Hepatocyte (in vitro differentiated cells): ENCODE results near the gene EYS. TPM values are rescaled to one million over a fixed set of nuclear protein-coding genes. Genes with fewer than 3 reads are reported as not detected.

Experiments used
- DNase-seq: peaks from one replicate; pipeline ENCODE4 v3.0.0-alpha.2; 2016; ENCODE audit warnings: low spot score
- H2AFZ ChIP-seq: fragments of 200-600 bp; sonication (generic); 2 replicates; pipeline ENCODE4 v1.6.0; 2016; ENCODE audit warnings: antibody characterized with exemption, mild to moderate bottlenecking
- H3K27ac ChIP-seq: fragments of 200-600 bp; sonication (generic); 2 replicates; pipeline ENCODE4 v1.5.1; 2016; ENCODE audit warnings: mild to moderate bottlenecking
- H3K27me3 ChIP-seq: fragments of 200-600 bp; sonication (generic); 2 replicates; pipeline ENCODE4 v1.6.1; 2016
- H3K36me3 ChIP-seq: fragments of 200-600 bp; sonication (generic); replicated peaks from 2 replicates; pipeline ENCODE4 v1.5.1; 2016; ENCODE audit warnings: low read depth; ENCODE audit not compliant: insufficient read depth
- H3K4me1 ChIP-seq: fragments of 200-600 bp; sonication (generic); 2 replicates; pipeline ENCODE4 v1.5.1; 2016; ENCODE audit warnings: mild to moderate bottlenecking, moderate library complexity; ENCODE audit not compliant: insufficient read depth
- H3K4me2 ChIP-seq: fragments of 200-600 bp; sonication (generic); 2 replicates; pipeline ENCODE4 v1.6.0; 2016
- H3K4me3 ChIP-seq: fragments of 200-600 bp; sonication (generic); 2 replicates; pipeline ENCODE4 v1.5.1; 2016; ENCODE audit warnings: mild to moderate bottlenecking
- H3K79me2 ChIP-seq: fragments of 200-600 bp; sonication (generic); 2 replicates; pipeline ENCODE4 v1.6.0; 2017; ENCODE audit warnings: mild to moderate bottlenecking
- H3K9me2 ChIP-seq: fragments of 200-600 bp; sonication (generic); replicated peaks from 2 replicates; pipeline ENCODE4 v1.6.0; 2017; ENCODE audit warnings: mild to moderate bottlenecking; ENCODE audit not compliant: insufficient read depth
- H3K9me3 ChIP-seq: fragments of 200-600 bp; sonication (generic); 2 replicates; pipeline ENCODE4 v1.5.1; 2016; ENCODE audit warnings: low read depth, mild to moderate bottlenecking
- H4K20me1 ChIP-seq: fragments of 200-600 bp; sonication (generic); 2 replicates; pipeline ENCODE4 v1.6.0; 2016; ENCODE audit warnings: mild to moderate bottlenecking; ENCODE audit not compliant: insufficient read depth, poor library complexity, severe bottlenecking
- CTCF ChIP-seq: fragments of 200-600 bp; sonication (generic); IDR thresholded peaks from 2 replicates; pipeline ENCODE4 v1.5.1; 2016; ENCODE audit warnings: antibody characterized with exemption, mild to moderate bottlenecking; ENCODE audit not compliant: poor library complexity
- EZH2 ChIP-seq: fragments of 200-600 bp; sonication (generic); IDR thresholded peaks from 2 replicates; pipeline ENCODE4 v1.6.1; 2016; ENCODE audit warnings: antibody characterized with exemption, mild to moderate bottlenecking, borderline replicate concordance
- EZH2phosphoT487 ChIP-seq: fragments of 200-600 bp; sonication (generic); IDR thresholded peaks from one replicate; pipeline ENCODE4 v1.6.1; 2018; ENCODE audit warnings: antibody characterized with exemption, mild to moderate bottlenecking, low read depth, moderate library complexity; ENCODE audit not compliant: unreplicated experiment, severe bottlenecking
- WGBS: methylation state at CpG from one replicate; pipeline ENCODE4 v1.1.6; 2016; ENCODE audit warnings: low lambda C conversion rate; ENCODE audit errors: missing lambda C conversion rate; 5-methylcytosine and 5-hydroxymethylcytosine counted together
- polyA plus RNA-seq: library from polyadenylated mRNA; unstranded; fragments of >200 nt; fragmentation: Nextera tagmentation; extraction: Ambion mirVana; gene quantifications from 2 replicates; pipeline ENCODE4 v1.2.1, GENCODE V29; 2016
- total RNA-seq: library from RNA; depleted of rRNA; stranded (reverse); fragments of >200 nt; gene quantifications from 2 replicates; pipeline ENCODE4 v1.2.3, GENCODE V29; 2014

EYS gene
- total and polyA plus RNA-seq, 2 experiments from 2014 or later = 0.57 to 0.68 TPM

GRCh38 chr6:64672651-64673050 is 1034.4 kb downstream of the EYS start:
- H2AFZ ChIP-seq = peak overlapping the region; percentile 6
- DNase-seq = no peak
- H3K79me2 ChIP-seq = no peaks in the 10 kb centered on the region
- no peaks in the 10 kb centered on the region for H3K36me3 ChIP-seq
- H3K9me2 ChIP-seq = no peaks in the 10 kb centered on the region
- H4K20me1 ChIP-seq = no peaks in the 10 kb centered on the region
- H3K4me1 ChIP-seq = no peaks in the 10 kb centered on the region
- 71% methylated on average over 4 of the region's 4 CpGs for WGBS
- H3K4me3 ChIP-seq = no peak overlapping the region
- TF ChIP-seq CTCF (no peak), EZH2 (no peak), EZH2phosphoT487 (no peak)
- no peaks in the 10 kb centered on the region for H3K27me3 ChIP-seq
- H3K27ac ChIP-seq = peak overlapping the region; percentile 25
- H3K4me2 ChIP-seq = no peak overlapping the region
- no peaks in the 10 kb centered on the region for H3K9me3 ChIP-seq

- Histone ChIP-seq H3K4me2 (no peak overlapping the region), H3K27ac (peak overlapping the region; percentile 25), H3K4me1 (no peaks in the 10 kb centered on the region), H3K4me3 (no peak overlapping the region), H3K9me2 (no peaks in the 10 kb centered on the region), H3K9me3 (no peaks in the 10 kb centered on the region), H3K27me3 (no peaks in the 10 kb centered on the region), H3K36me3 (no peaks in the 10 kb centered on the region), H4K20me1 (no peaks in the 10 kb centered on the region), H3K79me2 (no peaks in the 10 kb centered on the region), H2AFZ (peak overlapping the region; percentile 6)
- 54% methylated on average over 3 of the region's 3 CpGs for WGBS
- no peak for DNase-seq
- TF ChIP-seq EZH2phosphoT487 = no peak
- no peak for TF ChIP-seq EZH2
- no peak for TF ChIP-seq CTCF
Measured at GRCh38 chr6:64672131-64672530, 1034.9 kb downstream of the EYS start.

GRCh38 chr6:64665137-64665536 is 1041.9 kb downstream of the EYS start:
- Histone ChIP-seq H4K20me1 (no peaks in the 10 kb centered on the region), H3K4me1 (no peaks in the 10 kb centered on the region), H3K4me3 (no peak overlapping the region), H3K9me3 (no peaks in the 10 kb centered on the region), H3K36me3 (no peaks in the 10 kb centered on the region), H3K9me2 (no peaks in the 10 kb centered on the region), H3K27me3 (no peaks in the 10 kb centered on the region), H3K79me2 (no peaks in the 10 kb centered on the region), H3K27ac (no peak overlapping the region), H2AFZ (no peak overlapping the region), H3K4me2 (no peak overlapping the region)
- no peak for TF ChIP-seq EZH2phosphoT487
- TF ChIP-seq EZH2 = no peak
- no peak for TF ChIP-seq CTCF
- WGBS = 92% methylated on average over 1 of the region's 1 CpG
- DNase-seq = no peak

- H3K4me2 ChIP-seq = no peak overlapping the region
- H3K4me3 ChIP-seq = no peak overlapping the region
- no peak for TF ChIP-seq CTCF
- H3K79me2 ChIP-seq = no peaks in the 10 kb centered on the region
- no peak overlapping the region for H3K27ac ChIP-seq
- no peak overlapping the region for H2AFZ ChIP-seq
- H4K20me1 ChIP-seq = no peaks in the 10 kb centered on the region
- H3K9me2 ChIP-seq = no peaks in the 10 kb centered on the region
- no peaks in the 10 kb centered on the region for H3K27me3 ChIP-seq
- H3K36me3 ChIP-seq = no peaks in the 10 kb centered on the region
- no peaks in the 10 kb centered on the region for H3K4me1 ChIP-seq
- WGBS = 71% methylated on average over 2 of the region's 2 CpGs
- H3K9me3 ChIP-seq = no peaks in the 10 kb centered on the region
- no peak for DNase-seq
Measured at GRCh38 chr6:64664480-64664879, 1042.5 kb downstream of the EYS start.
